B cell (primary cell): ENCODE data around the gene ORAI3. TPM values are rescaled to one million over a fixed set of nuclear protein-coding genes. Genes with fewer than 3 reads are reported as not detected.

Experiments used
- ATAC-seq: fragments of 200-7000 bp; cut with Tn5 transposase; one replicate; pipeline ENCODE4 v1.10.0; 2021; ENCODE audit warnings: low read depth, mild to moderate bottlenecking, moderate number of reproducible peaks, moderate library complexity
- CTCF ChIA-PET: fragments of 350-600 bp; sonication (Branson Sonifier 250); formaldehyde crosslinking; loops from one replicate; lab custom pipeline; 2021; ENCODE audit warnings: antibody characterized with exemption, inconsistent platforms; lab: Charles Lee
- POLR2A ChIA-PET: fragments of 350-600 bp; sonication (Branson Sonifier 250); formaldehyde crosslinking; loops from one replicate; lab custom pipeline; 2021; ENCODE audit warnings: antibody characterized with exemption; lab: Charles Lee
- DNase-seq: peaks from one replicate; pipeline ENCODE4 v3.0.0; 2013
- H2AFZ ChIP-seq: 2 replicates; pipeline ENCODE4 v1.6.1; 2012; ENCODE audit warnings: mild to moderate bottlenecking, low read depth, low read length; ENCODE audit not compliant: insufficient read depth, poor library complexity, severe bottlenecking
- H3K27ac ChIP-seq, 2 donors: 1 replicate in 1 of 2; 2 replicates in 1 of 2; pipeline ENCODE4 v1.5.1; 2012 to 2013; ENCODE audit warnings: low read length in 2 of 2, mild to moderate bottlenecking in 2 of 2, moderate library complexity in 1 of 2
- H3K27me3 ChIP-seq, 4 experiments: fragments of 200-600 bp in 1 of 4; sonication (generic) in 1 of 4; replicated peaks in 1 of 4; 1 replicate in 2 of 4; 2 replicates in 2 of 4; pipeline versions ENCODE4 v1.6.1 to v1.7.0; 2013 to 2016; ENCODE audit warnings: low read length in 3 of 4, mild to moderate bottlenecking in 2 of 4, mixed read lengths in 1 of 4, moderate library complexity in 1 of 4; ENCODE audit not compliant: insufficient read depth in 4 of 4, control insufficient read depth in 3 of 4; ENCODE audit errors: control extremely low read depth in 1 of 4
- H3K36me3 ChIP-seq, 2 experiments: replicated peaks in 1 of 2; 1 replicate in 1 of 2; 2 replicates in 1 of 2; pipeline versions ENCODE4 v1.6.1 to v1.7.1; 2013; ENCODE audit warnings: low read length in 1 of 2; ENCODE audit not compliant: insufficient read depth in 2 of 2, control insufficient read depth in 1 of 2; ENCODE audit errors: control extremely low read depth in 1 of 2, extremely low read depth in 1 of 2
- H3K4me1 ChIP-seq, 2 donors: fragments of 200-600 bp in 1 of 2; sonication (generic) in 1 of 2; 1 replicate in 1 of 2; 2 replicates in 1 of 2; pipeline versions ENCODE4 v1.5.1 to v1.6.1; 2013 to 2017; ENCODE audit warnings: low read length in 2 of 2; ENCODE audit not compliant: control insufficient read depth in 2 of 2, insufficient read depth in 2 of 2
- H3K4me2 ChIP-seq: replicated peaks from 2 replicates; pipeline ENCODE3; 2012; ENCODE audit warnings: mild to moderate bottlenecking, low read depth, low read length; ENCODE audit not compliant: poor library complexity, severe bottlenecking
- H3K4me3 ChIP-seq, 5 experiments: fragments of 200-600 bp in 1 of 5; sonication (generic) in 1 of 5; 1 replicate in 3 of 5; 2 replicates in 2 of 5; pipeline versions ENCODE4 v1.5.1 to v1.7.0; 2011 to 2016; ENCODE audit warnings: low read length in 4 of 5, mild to moderate bottlenecking in 4 of 5, low read depth in 2 of 5, control low read depth in 1 of 5, moderate library complexity in 1 of 5; ENCODE audit not compliant: insufficient read depth in 1 of 5; ENCODE audit errors: control extremely low read depth in 1 of 5, extremely low read depth in 1 of 5
- H3K79me2 ChIP-seq: fragments of 200-600 bp; sonication (generic); one replicate; pipeline ENCODE4 v1.6.0; 2016; ENCODE audit warnings: low read length; ENCODE audit not compliant: control insufficient read depth, insufficient read depth
- H3K9ac ChIP-seq: fragments of 200-600 bp; sonication (generic); 2 replicates; pipeline ENCODE4 v1.6.1; 2017; ENCODE audit warnings: mild to moderate bottlenecking, low read length, moderate library complexity
- H3K9me3 ChIP-seq, 3 donors: one replicate each; pipeline versions ENCODE4 v1.6.1 to v1.7.1; 2013; ENCODE audit warnings: low read length in 2 of 3; ENCODE audit not compliant: control insufficient read depth in 2 of 3, insufficient read depth in 1 of 3; ENCODE audit errors: control extremely low read depth in 1 of 3
- H4K20me1 ChIP-seq: 2 replicates; pipeline ENCODE4 v1.6.0; 2012; ENCODE audit warnings: mild to moderate bottlenecking, low read length; ENCODE audit not compliant: insufficient read depth, control insufficient read depth, poor library complexity, severe bottlenecking
- H3K27ac Mint-ChIP-seq: one replicate; pipeline ENCODE4 v1.8.0; 2021; ENCODE audit warnings: mixed read lengths
- H3K27me3 Mint-ChIP-seq: one replicate; pipeline ENCODE4 v1.8.0; 2021; ENCODE audit warnings: mixed read lengths
- H3K4me1 Mint-ChIP-seq: one replicate; pipeline ENCODE4 v1.8.0; 2021; ENCODE audit warnings: mixed read lengths
- H3K4me3 Mint-ChIP-seq: one replicate; pipeline ENCODE4 v1.8.0; 2021; ENCODE audit warnings: mixed read lengths
- H3K9me3 Mint-ChIP-seq: one replicate; pipeline ENCODE4 v1.8.0; 2022; ENCODE audit warnings: mixed read lengths; ENCODE audit not compliant: insufficient read depth
- EZH2 ChIP-seq: IDR thresholded peaks from 2 replicates; pipeline ENCODE4 v1.6.1; 2012; ENCODE audit warnings: borderline replicate concordance, low read depth, mild to moderate bottlenecking, moderate library complexity, low read length; ENCODE audit not compliant: insufficient read depth, poor library complexity, severe bottlenecking
- WGBS: methylation state at CpG from one replicate; pipeline ENCODE4 v1.1.5; 2013; ENCODE audit warnings: missing lambda C conversion rate; ENCODE audit not compliant: insufficient coverage; 5-methylcytosine and 5-hydroxymethylcytosine counted together
- intact Hi-C: fragments of 100-400 bp; cut with micrococcal nuclease; formaldehyde crosslinking; loops from one replicate; pipeline ENCODE4 v1.10.0; 2022
- polyA plus RNA-seq: library from polyadenylated mRNA; depleted of rRNA; stranded (reverse); fragments of >200 nt; gene quantifications from 2 replicates; pipeline ENCODE4 v1.2.3, GENCODE V29; 2012
- total RNA-seq, 2 donors: library from RNA; stranded (reverse); fragments of 120-200 nt in 1 of 2; gene quantifications; 1 replicate in 1 of 2; 2 replicates in 1 of 2; pipeline versions ENCODE4 v1.2.3 to v1.2.4, GENCODE V29; 2013 to 2022
- TF ChIP-seq, protein P1 (sequence below): fragments of 200-600 bp; IDR thresholded peaks from one replicate; pipeline ENCODE4 v1.8.0; 2022; ENCODE audit warnings: antibody characterized with exemption, mild to moderate bottlenecking

ORAI3 gene
- total and polyA plus RNA-seq, 2 donors (not counting 1 experiment from before 2014, with no cell fraction given), result 32.2 to 51.8 TPM

DNA sequence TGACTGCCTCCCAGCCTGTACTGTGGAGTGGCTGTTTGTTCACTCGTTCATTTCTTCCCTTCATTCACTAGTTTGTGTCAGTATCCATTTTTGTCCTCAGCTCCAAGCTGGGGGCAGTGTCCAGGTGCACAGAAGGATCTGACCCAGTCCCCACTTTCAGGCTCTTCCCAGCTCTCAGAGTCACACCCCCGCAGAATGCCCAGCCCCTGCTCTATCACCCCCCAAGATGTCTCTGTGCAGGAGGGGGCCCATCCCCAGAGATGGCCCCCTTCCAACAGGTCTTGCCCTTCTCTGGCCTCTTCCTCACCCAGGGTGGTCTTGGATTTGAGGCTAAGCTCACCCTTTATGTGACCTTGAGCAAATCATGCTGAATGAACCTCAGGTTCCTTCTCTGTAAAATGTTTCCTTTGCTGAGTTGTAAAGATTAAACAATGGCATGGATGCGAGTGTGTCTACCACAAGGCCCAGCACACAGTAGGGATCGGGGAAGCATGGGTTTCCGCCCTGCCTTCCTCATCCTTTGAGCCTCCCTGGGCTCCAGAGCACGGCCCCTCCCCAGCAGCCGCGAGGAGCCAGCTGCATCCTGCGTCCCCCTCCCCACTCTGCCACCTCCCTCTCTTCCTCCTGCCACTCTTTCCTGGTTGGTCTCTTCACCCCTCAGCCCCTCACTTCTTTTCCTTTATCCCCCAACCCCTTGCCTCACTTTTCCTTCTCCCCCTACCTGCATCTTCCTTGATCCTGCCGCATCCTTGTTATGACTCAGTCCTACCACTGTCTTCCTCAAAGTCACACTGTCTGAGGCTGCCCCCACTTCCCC is 22.7 kb upstream of the ORAI3 start:
- peak overlapping the region; percentile 47 for H3K4me3 Mint-ChIP-seq
- Histone ChIP-seq H3K36me3 (peaks cover 0 to 8% of the 10 kb centered on the region in 2 experiments), H4K20me1 (no peaks in the 10 kb centered on the region), H3K27me3 (no peaks in the 10 kb centered on the region), H3K27ac (no peak overlapping the region), H3K4me1 (peaks cover 0 to 20% of the 10 kb centered on the region in 2 donors), H3K9ac (no peak overlapping the region), H3K9me3 (no peaks in the 10 kb centered on the region), H2AFZ (no peak overlapping the region), H3K4me2 (no peak overlapping the region), H3K4me3 (no peak overlapping the region), H3K79me2 (no peaks in the 10 kb centered on the region)
- no peaks in the 10 kb centered on the region for H3K27me3 Mint-ChIP-seq
- no peak for DNase-seq
- no peaks in the 10 kb centered on the region for H3K9me3 Mint-ChIP-seq
- H3K27ac Mint-ChIP-seq, result peak overlapping the region; percentile 83
- peaks cover 19% of the 10 kb centered on the region for H3K4me1 Mint-ChIP-seq
- intact Hi-C loops, result no loop called here
- TF ChIP-seq, protein P1, sequence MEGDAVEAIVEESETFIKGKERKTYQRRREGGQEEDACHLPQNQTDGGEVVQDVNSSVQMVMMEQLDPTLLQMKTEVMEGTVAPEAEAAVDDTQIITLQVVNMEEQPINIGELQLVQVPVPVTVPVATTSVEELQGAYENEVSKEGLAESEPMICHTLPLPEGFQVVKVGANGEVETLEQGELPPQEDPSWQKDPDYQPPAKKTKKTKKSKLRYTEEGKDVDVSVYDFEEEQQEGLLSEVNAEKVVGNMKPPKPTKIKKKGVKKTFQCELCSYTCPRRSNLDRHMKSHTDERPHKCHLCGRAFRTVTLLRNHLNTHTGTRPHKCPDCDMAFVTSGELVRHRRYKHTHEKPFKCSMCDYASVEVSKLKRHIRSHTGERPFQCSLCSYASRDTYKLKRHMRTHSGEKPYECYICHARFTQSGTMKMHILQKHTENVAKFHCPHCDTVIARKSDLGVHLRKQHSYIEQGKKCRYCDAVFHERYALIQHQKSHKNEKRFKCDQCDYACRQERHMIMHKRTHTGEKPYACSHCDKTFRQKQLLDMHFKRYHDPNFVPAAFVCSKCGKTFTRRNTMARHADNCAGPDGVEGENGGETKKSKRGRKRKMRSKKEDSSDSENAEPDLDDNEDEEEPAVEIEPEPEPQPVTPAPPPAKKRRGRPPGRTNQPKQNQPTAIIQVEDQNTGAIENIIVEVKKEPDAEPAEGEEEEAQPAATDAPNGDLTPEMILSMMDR, result no peak
- no peak for TF ChIP-seq EZH2
- no peak for ATAC-seq
- WGBS, result 67% methylated on average over 7 of the region's 10 CpGs
- POLR2A ChIA-PET, result interaction anchor here (0.6 kb wide), 1 partner anchor 232 kb away, joined by 4 read pairs; no protein-coding TSS in a partner anchor
- CTCF ChIA-PET, result interaction anchor here (1.4 to 5.0 kb wide), 3 partner anchors 16 to 82 kb away, joined by 3 to 23 read pairs (median 4); no protein-coding TSS in a partner anchor
